Caco-2 (cell line): ENCODE data around the gene RHOBTB1. TPM values are rescaled to one million over a fixed set of nuclear protein-coding genes. Genes with fewer than 3 reads are reported as not detected.

ENCODE experiments used
- BruUV-seq: library from RNA; stranded (reverse); fragments of 400-500 nt; replicated peaks from 2 replicates; lab custom pipeline; 2021; lab: Mats Ljungman, UMichigan
- CTCF ChIA-PET: fragments of 300-600 bp; sonication (Branson Sonifier 250); formaldehyde crosslinking; loops from one replicate; lab custom pipeline; 2022; ENCODE audit warnings: antibody characterized with exemption; lab: Charles Lee
- POLR2A ChIA-PET: fragments of 300-600 bp; sonication (Branson Sonifier 250); formaldehyde crosslinking; loops from one replicate; lab custom pipeline; 2022; ENCODE audit warnings: antibody characterized with exemption; lab: Charles Lee
- DNase-seq, 2 experiments: peaks; one replicate each; pipeline versions ENCODE4 v3.0.0 to v3.0.0-alpha.2; 2020 to 2022
- H3K27me3 ChIP-seq: replicated peaks from 2 replicates; pipeline ENCODE4 v1.6.0; 2011; ENCODE audit warnings: low read length; ENCODE audit not compliant: control insufficient read depth, insufficient read depth
- H3K36me3 ChIP-seq: 2 replicates; pipeline ENCODE4 v1.5.1; 2011; ENCODE audit warnings: low read length; ENCODE audit not compliant: control insufficient read depth, insufficient read depth
- H3K4me1 ChIP-seq: fragments of 250-450 bp; sonication (Bioruptor Pico); 2 replicates; pipeline ENCODE4 v1.5.1; 2020; ENCODE audit warnings: mild to moderate bottlenecking
- H3K4me3 ChIP-seq: 2 replicates; pipeline ENCODE4 v1.5.1; 2011; ENCODE audit warnings: low read depth, mild to moderate bottlenecking, control low read depth, low read length
- H3K9me3 ChIP-seq: fragments of 250-450 bp; sonication (Bioruptor Pico); 2 replicates; pipeline ENCODE4 v1.5.1; 2020; ENCODE audit warnings: mild to moderate bottlenecking, moderate library complexity
- H3K27ac Mint-ChIP-seq: one replicate; pipeline ENCODE4 v1.8.0; 2022; ENCODE audit warnings: mixed read lengths; ENCODE audit not compliant: unreplicated experiment
- H3K27me3 Mint-ChIP-seq: one replicate; pipeline ENCODE4 v1.8.0; 2022; ENCODE audit warnings: mixed read lengths; ENCODE audit not compliant: insufficient read depth, unreplicated experiment
- H3K36me3 Mint-ChIP-seq: one replicate; pipeline ENCODE4 v1.8.0; 2022; ENCODE audit warnings: mild to moderate bottlenecking, mixed read lengths; ENCODE audit not compliant: insufficient read depth, unreplicated experiment
- H3K4me1 Mint-ChIP-seq: one replicate; pipeline ENCODE4 v1.8.0; 2022; ENCODE audit warnings: low read depth, mixed read lengths; ENCODE audit not compliant: unreplicated experiment
- H3K4me3 Mint-ChIP-seq: one replicate; pipeline ENCODE4 v1.8.0; 2022; ENCODE audit warnings: mild to moderate bottlenecking, moderate library complexity, mixed read lengths; ENCODE audit not compliant: unreplicated experiment
- H3K9me3 Mint-ChIP-seq: one replicate; pipeline ENCODE4 v1.8.0; 2022; ENCODE audit warnings: mixed read lengths; ENCODE audit not compliant: unreplicated experiment
- intact Hi-C: fragments of 100-400 bp; cut with micrococcal nuclease; formaldehyde crosslinking; loops from one replicate; pipeline ENCODE4 v1.10.0; 2022; ENCODE audit not compliant: unreplicated experiment
- total RNA-seq: library from RNA; stranded (reverse); gene quantifications from 2 replicates; pipeline ENCODE4 v1.2.3, GENCODE V29; 2022
- TF ChIP-seq, protein P1 (sequence below), 2 experiments: fragments of 200-600 bp in 1 of 2; IDR thresholded peaks; 1 replicate in 1 of 2; 2 replicates in 1 of 2; pipeline versions ENCODE4 v1.5.1 to v1.8.0; 2011 to 2022; ENCODE audit warnings: antibody characterized with exemption in 1 of 2, control low read depth in 1 of 2, inconsistent platforms in 1 of 2, low read depth in 1 of 2, low read length in 1 of 2, mild to moderate bottlenecking in 1 of 2, moderate library complexity in 1 of 2; ENCODE audit not compliant: insufficient read depth in 1 of 2, severe bottlenecking in 1 of 2, unreplicated experiment in 1 of 2

Gene RHOBTB1
- total RNA-seq, 1 experiment from 2014 or later, result 19.9 TPM

GRCh38 chr10:60963441-60964256, 19.7 kb upstream of the RHOBTB1 start:
- Mint-ChIP-seq H3K4me3 (no peak overlapping the region), H3K9me3 (no peaks in the 10 kb centered on the region)
- CTCF ChIA-PET, result interaction anchor here (1.0 to 1.3 kb wide), 2 partner anchors 47 to 143 kb away, joined by 3 to 4 read pairs; no protein-coding TSS in a partner anchor

DNA sequence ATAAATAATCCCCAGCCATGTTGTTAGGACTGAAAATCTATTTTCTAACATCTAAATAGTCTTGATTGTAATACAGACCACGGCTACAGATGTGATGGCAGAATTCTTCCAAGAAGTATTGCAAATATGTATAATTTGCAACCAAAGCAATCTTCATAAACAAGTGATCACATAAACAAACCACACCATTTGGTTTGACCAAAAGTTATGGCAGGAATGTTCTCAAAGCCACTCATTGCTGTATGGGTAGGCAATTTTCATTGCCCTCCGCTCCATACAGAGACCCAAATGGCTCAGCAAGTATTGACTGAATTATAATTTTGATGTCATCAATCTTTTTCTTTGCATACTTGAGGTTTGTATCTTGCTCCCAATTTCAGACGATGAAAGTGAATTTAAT, 19.0 kb upstream of the RHOBTB1 start:
- Mint-ChIP-seq H3K36me3 (no peaks in the 10 kb centered on the region), H3K9me3 (no peaks in the 10 kb centered on the region), H3K27me3 (peaks cover 2% of the 10 kb centered on the region), H3K27ac (no peak overlapping the region), H3K4me1 (no peaks in the 10 kb centered on the region), H3K4me3 (no peak overlapping the region)
- TF ChIP-seq, protein P1, sequence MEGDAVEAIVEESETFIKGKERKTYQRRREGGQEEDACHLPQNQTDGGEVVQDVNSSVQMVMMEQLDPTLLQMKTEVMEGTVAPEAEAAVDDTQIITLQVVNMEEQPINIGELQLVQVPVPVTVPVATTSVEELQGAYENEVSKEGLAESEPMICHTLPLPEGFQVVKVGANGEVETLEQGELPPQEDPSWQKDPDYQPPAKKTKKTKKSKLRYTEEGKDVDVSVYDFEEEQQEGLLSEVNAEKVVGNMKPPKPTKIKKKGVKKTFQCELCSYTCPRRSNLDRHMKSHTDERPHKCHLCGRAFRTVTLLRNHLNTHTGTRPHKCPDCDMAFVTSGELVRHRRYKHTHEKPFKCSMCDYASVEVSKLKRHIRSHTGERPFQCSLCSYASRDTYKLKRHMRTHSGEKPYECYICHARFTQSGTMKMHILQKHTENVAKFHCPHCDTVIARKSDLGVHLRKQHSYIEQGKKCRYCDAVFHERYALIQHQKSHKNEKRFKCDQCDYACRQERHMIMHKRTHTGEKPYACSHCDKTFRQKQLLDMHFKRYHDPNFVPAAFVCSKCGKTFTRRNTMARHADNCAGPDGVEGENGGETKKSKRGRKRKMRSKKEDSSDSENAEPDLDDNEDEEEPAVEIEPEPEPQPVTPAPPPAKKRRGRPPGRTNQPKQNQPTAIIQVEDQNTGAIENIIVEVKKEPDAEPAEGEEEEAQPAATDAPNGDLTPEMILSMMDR (IDR thresholded peaks at IDR 0.05; ENCODE audit: insufficient read depth in 1 of 2, low read depth in 1 of 2, low read length in 1 of 2, severe bottlenecking in 1 of 2, unreplicated experiment in 1 of 2), result no peak
- DNase-seq, result no peak
- Histone ChIP-seq H3K27me3 (no peaks in the 10 kb centered on the region), H3K36me3 (no peaks in the 10 kb centered on the region), H3K4me3 (no peak overlapping the region), H3K9me3 (no peaks in the 10 kb centered on the region), H3K4me1 (no peaks in the 10 kb centered on the region)
- intact Hi-C loops, result loop anchor here (10.0 kb wide), 1 partner anchor 518 kb away; no protein-coding TSS in a partner anchor
- POLR2A ChIA-PET, result no interaction called here
- CTCF ChIA-PET, result no interaction called here
- BruUV-seq, result no TSS peak

More at GRCh38 chr10:60963441-60964256, 19.7 kb upstream of the RHOBTB1 start:
- no peaks in the 10 kb centered on the region for H3K36me3 Mint-ChIP-seq
- no TSS peak for BruUV-seq
- intact Hi-C loops, result loop anchor here (1.0 to 10.0 kb wide), 6 partner anchors 80 to 519 kb away; no protein-coding TSS in a partner anchor
- no peaks in the 10 kb centered on the region for H3K36me3 ChIP-seq
- no peaks in the 10 kb centered on the region for H3K4me1 Mint-ChIP-seq
- DNase-seq, result no peak
- peaks cover 2% of the 10 kb centered on the region for H3K27me3 Mint-ChIP-seq
- POLR2A ChIA-PET, result no interaction called here
- no peak overlapping the region for H3K27ac Mint-ChIP-seq
- no peaks in the 10 kb centered on the region for H3K9me3 ChIP-seq
- TF ChIP-seq, protein P1 (IDR thresholded peaks at IDR 0.05; ENCODE audit: insufficient read depth in 1 of 2, low read depth in 1 of 2, low read length in 1 of 2, severe bottlenecking in 1 of 2, unreplicated experiment in 1 of 2), result no peak
- no peaks in the 10 kb centered on the region for H3K4me1 ChIP-seq
- no peaks in the 10 kb centered on the region for H3K27me3 ChIP-seq
- no peak overlapping the region for H3K4me3 ChIP-seq

DNA sequence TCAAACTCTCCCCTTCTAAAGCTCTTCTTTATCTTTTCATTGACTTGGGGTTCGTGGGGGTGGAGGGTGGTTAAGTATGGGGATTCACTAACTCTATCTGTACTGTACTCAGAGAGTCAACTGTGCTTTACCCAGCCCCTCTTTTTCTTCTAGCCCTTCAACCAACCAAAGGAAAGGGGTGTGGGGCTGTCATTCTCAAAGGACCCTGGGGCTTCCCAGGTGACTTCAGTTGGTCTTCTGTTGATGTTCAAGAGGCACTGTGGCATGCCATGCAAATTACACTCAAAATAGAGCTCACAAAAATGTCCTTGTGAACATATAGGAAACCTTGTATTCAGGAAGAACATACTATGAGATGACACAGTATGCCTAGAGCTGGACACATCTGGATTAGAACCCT, 16.9 kb upstream of the RHOBTB1 start:
- Mint-ChIP-seq H3K27me3 (no peaks in the 10 kb centered on the region), H3K4me1 (peaks cover 5% of the 10 kb centered on the region), H3K36me3 (no peaks in the 10 kb centered on the region), H3K27ac (no peak overlapping the region), H3K4me3 (no peak overlapping the region), H3K9me3 (no peaks in the 10 kb centered on the region)
- Histone ChIP-seq H3K36me3 (no peaks in the 10 kb centered on the region), H3K4me1 (peaks cover 5% of the 10 kb centered on the region; the same call in 1 of the 2 replicates), H3K27me3 (no peaks in the 10 kb centered on the region), H3K4me3 (no peak overlapping the region), H3K9me3 (no peaks in the 10 kb centered on the region)
- no peak for DNase-seq
- TF ChIP-seq, protein P1 (IDR thresholded peaks at IDR 0.05; ENCODE audit: insufficient read depth in 1 of 2, low read depth in 1 of 2, low read length in 1 of 2, severe bottlenecking in 1 of 2, unreplicated experiment in 1 of 2), result no peak
- intact Hi-C loops, result loop anchor here (10.0 kb wide), 1 partner anchor 516 kb away; no protein-coding TSS in a partner anchor
- ChIA-PET POLR2A (no interaction called here), CTCF (interaction anchor here (0.9 to 1.0 kb wide), 2 partner anchors 47 to 140 kb away, joined by 3 to 4 read pairs; no protein-coding TSS in a partner anchor)
- no TSS peak for BruUV-seq
